Measurements from ENCODE around the gene PRAMEF10.
A peak's percentile ranks its signal among the peaks of the same experiment; 100 is the strongest.
"Not testable (repeated sequence)": the region's sequence is repeated elsewhere in the genome, so short reads cannot be mapped to it uniquely, and the experiment has no call there.

The PRAMEF10 gene, protein sequence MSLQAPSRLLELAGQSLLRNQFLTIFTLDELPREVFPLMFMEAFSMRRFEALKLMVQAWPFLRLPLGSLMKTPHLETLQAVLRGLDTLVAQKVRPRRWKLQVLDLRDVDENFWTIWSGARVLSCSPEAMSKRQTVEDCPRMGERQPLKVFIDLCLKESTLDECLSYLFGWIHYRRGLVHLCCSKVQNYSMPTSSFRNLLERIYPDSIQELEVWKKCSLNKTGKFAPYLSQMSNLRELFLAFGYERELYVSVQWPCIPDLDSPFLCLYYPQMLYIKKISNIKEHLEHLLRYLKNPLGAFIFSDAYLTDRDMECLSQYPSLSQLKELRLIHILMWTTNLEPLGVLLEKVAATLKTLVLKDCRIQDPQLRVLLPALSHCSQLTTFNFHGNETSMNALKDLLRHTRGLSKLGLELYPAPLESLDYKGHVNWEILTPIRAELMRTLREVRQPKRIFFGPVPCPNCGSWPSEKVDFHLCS

DNA sequence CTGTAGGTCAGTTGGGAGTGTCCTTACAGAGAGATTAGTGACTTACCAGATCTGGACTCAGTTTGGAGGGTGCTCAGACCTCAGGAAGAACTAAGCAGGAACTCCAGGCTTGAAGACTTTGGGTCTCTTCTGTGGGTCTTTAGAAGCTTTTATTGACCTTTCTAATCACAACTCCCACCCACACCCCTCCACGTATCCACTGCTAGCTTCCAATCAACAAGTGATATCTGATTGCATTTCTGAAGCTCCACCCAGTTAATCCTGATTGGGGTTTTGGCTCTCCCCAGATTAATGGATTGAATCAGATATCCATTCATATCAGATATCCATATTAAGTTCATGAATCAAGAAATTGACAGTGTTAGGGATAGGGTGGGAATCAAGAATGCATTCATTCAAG is at the start of gene PRAMEF10:
PRAMEF10 (minus strand) TSS at position 101 of the 400 bp plus-strand sequence. CDS start 2,423 bp downstream, outside the sequence.
- not testable (repeated sequence) for DNase-seq (ENCODE audit: low spot score)

DNA sequence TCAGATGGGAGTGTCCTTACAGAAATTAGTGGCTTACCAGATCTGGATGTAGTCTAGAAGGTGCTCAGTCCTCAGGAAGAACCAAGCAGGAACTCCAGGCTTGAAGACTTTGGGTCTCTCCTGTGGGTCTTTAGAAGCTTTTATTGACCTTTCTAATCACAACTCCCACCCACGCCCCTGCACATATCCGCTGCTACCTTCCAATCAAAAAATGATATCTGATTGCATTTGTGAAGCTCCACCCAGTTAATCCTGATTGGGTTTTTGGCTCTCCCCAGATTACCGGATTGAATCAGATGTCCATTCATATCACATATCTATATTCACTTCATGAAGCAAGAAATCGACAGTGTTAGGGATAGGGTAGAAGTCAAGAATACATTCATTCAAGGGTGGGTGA is 49.4 kb upstream of the PRAMEF10 start, which contains the start of gene PRAMEF6:
PRAMEF6 (minus strand) TSS at position 101 of the 400 bp plus-strand sequence. CDS start 5,062 bp downstream, outside the sequence.
- not testable (repeated sequence) for DNase-seq (ENCODE audit: low spot score)

DNA sequence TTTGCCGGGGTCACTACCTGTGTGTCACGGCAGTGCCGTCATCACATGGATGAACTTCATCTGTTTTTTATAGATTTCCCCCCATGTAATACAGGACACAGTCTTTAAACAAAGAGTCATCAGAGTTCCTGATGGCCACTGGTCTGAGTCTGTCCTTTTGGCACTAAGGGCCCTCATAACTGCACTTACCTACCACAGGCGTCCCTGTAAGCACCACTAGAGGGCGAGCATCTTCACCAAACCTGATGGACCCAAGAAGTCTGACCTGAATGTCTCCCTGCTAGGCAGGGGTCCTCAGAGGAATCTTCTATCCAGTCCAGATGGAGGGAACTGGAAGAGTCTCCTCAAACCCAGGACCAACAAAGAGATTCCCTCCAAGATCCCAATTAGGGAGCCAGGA is 26.3 kb upstream of the PRAMEF10 start:
- DNase-seq (ENCODE audit: low spot score), result not testable (repeated sequence)

DNA sequence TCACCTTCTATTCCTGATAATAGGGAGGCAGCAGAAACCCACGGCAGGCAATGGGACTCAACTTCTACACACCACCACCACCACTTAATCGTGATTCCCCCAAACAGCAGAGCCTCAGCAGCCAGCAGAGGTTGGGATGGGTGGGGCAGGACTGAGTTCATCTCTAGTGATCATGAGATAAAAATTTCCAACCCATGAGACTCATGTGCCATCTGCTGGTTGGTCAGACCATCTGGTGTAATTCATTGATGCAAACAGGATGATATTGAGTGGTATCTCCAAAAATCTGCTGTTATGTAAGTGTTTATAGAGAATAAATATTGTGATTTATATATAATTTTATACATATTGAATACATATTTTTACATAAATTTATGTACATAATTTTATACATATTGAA is 23.7 kb upstream of the PRAMEF10 start:
- not testable (repeated sequence) for DNase-seq (ENCODE audit: low spot score)

DNA sequence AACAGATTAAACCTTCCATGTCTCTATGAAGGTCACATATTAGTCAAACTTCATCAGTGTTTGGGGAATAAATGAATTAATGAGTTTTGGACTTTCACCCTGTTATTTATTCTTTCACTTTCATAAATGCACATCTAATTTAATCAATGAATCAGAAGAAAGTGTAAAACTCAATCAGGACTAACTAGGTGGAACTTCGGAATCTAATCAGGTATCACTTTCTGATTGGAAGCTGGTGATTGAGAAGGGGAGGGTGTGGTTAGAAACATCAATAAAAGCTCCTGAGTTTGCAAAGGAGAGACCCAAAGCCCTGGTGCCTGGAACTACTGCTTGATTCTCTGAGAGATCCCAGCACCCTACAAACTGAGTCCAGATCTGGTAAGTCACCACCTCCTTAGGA is 18.2 kb upstream of the PRAMEF10 start, which contains the start of gene PRAMEF7:
PRAMEF7 (plus strand) TSS at position 301 of the 400 bp plus-strand sequence. CDS start 1,083 bp downstream, outside the sequence.
- DNase-seq (ENCODE audit: low spot score), result not testable (repeated sequence)

DNA sequence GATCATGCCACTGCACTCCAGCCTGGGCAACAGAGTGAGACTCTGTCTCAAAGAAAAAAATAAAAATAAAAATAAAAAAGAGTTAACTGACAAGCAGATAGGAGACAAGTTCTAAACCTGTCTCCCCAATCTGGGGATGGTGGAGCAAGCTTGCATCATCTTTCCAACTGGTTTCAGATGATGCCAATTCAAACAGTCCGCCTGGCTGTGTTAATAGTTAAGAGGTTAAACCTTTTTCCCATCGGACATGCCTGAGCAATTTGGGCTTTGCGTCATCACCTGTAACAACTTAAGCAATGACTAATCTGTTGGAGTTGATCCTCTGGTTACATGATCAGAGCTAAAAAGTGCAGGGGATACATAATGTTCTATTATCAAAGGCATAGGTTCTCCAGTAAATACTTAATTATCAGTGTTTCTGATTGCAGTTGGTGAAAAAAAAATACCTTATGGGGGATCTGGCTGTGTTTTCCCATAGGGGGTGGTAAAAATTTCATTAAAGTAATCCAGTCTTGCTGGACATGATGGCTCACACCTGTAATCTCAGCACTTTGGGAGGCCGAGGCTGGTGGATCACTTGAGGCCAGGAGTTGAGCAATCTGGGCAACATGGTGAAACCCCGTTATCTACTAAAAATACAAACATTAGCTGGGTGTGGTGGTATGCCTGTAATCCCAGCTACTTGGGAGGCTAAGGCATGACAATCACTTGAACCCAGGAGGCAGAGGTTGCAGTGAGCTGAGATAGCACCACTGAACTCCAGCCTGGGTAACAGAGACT is 5.9 kb upstream of the PRAMEF10 start:
- not testable (repeated sequence) for DNase-seq (ENCODE audit: low spot score)

DNA sequence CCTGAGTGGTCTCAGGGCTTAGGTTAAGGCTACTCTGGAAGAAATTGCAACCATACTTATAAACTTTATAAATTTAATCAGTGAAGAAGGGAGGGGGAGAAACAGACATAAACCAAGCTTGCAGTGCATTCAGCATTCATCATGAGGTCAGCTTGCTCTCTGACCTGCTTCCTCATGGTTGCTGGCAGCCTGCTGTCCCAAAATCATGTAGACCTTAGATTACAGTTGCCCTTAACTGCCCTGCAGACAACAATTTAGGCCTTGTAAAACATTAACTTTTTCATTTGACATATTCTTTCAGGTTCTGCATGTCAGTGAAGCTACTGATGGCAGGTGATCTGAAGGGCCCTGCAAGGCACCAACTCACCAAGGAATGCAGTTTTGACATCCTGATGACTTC is 1.1 kb upstream of the PRAMEF10 start:
- DNase-seq (ENCODE audit: low spot score), result not testable (repeated sequence)

DNA sequence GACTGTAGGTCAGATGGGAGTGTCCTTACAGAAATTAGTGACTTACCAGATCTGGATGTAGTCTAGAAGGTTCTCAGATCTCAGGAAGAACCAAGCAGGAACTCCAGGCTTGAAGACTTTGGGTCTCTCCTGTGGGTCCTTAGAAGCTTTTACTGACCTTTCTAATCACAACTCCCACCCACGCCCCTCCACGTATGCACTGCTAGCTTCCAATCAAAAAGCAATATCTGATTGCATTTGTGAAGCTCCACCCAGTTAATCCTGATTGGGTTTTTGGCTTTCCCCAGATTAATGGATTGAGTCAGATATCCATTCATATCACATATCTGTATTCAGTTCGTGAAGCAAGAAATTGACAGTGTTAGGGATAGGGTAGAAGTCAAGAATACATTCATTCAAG is 12.0 kb downstream of the PRAMEF10 start, which contains the start of gene PRAMEF4:
PRAMEF4 (minus strand) TSS at position 101 of the 400 bp plus-strand sequence. CDS start 2,807 bp downstream, outside the sequence.
- not testable (repeated sequence) for DNase-seq (ENCODE audit: low spot score)

DNA sequence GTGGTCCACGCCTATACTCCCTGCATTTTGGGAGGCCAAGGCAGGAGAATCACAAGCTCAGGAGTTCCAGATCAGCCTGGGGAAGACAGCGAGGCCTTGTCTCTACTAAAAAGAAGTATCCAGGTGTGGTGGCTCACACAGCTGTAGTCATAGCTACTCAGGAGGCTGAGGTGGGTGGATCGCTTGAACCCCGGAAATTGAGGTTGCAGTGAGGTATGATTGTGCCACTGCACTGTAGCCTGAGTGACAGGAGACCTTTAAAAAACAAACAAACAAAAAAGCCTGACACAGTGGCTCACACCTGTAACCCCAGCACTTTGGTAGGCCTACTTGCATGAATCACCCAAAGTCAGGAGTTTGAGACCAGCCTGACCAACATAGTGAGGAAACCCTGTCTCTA is 19.6 kb downstream of the PRAMEF10 start:
- not testable (repeated sequence) for DNase-seq (ENCODE audit: low spot score)

DNA sequence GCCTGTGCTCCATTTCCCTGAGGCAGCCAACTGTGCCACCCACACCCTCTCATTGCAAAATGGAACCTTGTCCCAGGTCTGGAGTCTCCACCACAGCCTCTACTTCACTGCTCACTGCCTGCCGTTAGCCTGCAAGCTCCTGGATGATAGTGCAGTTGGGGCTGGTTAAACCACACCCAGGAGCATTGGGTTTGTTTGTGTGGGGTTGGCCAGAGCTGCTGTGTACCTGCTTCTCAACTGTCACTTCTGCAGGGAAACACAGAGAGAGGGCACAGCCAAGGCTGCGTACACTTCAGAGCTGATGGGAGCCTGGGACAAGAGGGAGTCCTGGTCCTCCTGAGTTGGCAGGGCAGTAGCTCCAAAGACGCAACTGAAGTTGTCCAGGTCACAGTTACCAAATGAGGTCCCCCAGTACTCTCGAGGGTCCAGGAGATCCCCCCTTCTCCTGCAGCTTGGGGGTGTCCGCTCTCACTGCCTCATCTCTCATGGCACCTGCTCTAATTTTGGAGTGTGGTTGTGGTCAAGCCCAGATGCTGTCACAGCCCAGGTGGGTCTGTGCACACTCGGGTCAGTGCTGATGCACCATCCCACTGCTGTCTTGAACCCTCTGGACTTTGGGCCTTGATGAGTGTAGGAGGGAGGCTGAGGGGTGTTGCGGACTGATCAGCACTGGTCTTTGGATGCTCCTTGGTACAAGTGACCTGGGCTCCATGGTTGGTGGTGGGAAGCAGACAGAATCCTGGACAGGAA is 34.8 kb downstream of the PRAMEF10 start:
- DNase-seq (ENCODE audit: low spot score), result not testable (repeated sequence)

DNA sequence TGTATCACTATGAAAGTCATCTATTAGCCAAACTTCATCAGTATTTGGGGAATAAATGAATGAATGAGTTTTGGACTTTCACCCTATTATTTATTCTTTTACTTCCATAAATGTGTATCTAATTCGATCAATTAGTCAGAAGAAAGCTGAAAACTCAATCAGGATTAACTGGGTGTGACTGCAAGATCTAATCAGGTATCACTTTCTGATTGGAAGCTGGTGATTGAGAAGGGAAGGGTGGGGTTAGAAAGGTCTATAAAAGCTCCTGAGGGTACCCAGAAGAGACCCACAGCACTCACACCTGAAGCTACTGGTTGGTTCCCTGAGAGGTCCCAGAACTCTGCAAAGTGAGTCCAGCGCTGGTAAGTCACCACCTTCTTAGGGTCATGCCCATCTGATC is 41.3 kb downstream of the PRAMEF10 start, which contains the start of gene PRAMEF2:
PRAMEF2 (plus strand) TSS at position 301 of the 400 bp plus-strand sequence. CDS start 1,924 bp downstream, outside the sequence.
- not testable (repeated sequence) for DNase-seq (ENCODE audit: low spot score)

DNA sequence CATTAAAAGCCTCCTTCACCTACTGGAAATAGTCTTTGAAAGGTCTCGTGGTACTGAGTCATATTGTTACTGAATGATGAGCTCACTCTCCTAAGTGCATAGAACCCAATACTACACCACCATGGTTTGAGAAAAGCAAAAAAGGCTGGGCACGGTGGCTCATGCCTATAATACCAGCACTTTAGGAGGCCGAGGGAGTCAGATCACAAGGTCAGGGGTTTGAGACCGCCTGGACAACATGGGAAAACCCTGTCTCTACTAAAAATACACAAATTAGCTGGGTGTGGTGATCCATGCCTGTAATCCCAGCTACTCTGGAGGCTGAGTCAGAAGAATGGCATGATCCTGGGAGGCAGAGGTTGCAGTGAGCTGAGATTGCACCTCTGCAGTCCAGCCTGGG is 46.3 kb downstream of the PRAMEF10 start:
- DNase-seq (ENCODE audit: low spot score), result peak; percentile 59

DNA sequence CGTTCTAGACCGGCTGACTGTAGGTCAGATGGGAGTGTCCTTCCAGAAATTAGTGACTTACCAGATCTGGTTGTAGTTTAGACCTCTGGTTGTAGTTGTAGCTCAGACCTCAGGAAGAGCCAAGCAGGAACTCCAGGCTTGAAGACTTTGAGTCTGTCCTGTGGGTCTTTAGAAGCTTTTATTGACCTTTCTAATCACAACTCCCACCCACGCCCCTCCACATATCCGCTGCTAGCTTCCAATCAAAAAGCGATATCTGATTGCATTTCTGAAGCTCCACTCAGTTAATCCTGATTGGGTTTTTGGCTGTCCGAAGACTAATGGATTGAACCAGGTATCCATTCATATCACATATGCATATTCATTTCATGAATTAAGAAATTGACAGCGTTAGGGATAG is 49.5 kb downstream of the PRAMEF10 start, which contains the start of gene HNRNPCL1:
HNRNPCL1 (minus strand) TSS at position 101 of the 400 bp plus-strand sequence. CDS start 431 bp downstream, outside the sequence.
- not testable (repeated sequence) for DNase-seq (ENCODE audit: low spot score)

All from RKO (cell line).